Midbrain (tissue), 1 donor: ENCODE results near the gene KIFC1.

Experiments used
- DNase-seq: peaks from one replicate; lab custom pipeline; 2025; lab: John Stamatoyannopoulos, UW

KIFC1 gene

DNA sequence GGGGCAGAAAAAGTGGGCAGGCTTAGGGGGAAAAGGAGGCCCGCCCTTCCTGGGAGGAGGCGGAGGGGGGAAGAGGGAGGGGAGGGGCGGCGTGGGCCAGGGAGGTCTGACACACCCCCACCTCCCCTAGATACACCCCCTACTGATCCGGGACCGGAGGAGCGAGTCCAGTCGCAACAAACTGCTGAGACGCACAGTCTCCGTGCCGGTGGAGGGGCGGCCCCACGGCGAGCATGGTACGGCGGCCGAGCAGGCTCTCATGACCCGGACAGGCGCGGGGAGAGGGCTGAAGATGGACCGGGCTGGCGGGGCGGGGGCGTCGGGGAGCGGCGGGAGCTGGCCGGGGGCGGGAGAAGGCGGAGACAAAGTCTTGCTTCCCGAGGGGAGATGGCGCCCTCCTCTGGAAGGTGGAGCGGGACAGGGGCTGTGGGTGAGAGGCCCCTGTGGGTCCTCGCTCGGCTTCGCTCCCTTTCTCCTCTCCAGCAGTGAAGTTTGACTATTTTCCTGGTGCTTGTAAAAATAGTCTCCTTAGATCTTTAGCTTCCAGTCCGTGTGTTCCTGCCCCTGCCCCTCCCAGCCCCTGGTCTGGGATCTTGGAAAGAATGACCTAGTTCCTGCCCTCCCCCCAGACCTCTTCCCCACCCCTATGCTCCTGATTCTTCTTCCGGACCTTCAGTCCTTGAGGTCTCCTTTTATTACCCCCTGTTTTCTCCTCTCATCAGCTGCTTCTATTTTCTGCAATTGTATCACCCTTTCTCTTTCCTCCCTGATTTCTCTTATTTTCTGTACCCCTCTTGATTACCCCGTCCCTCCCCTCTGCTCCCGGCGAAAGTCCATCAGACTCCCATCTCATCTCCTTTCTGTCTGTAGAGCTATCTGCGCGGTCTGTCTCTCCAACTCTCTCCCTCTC lies 34.3 kb downstream of the KIFC1 start:
- peak; percentile 68 for DNase-seq

DNA sequence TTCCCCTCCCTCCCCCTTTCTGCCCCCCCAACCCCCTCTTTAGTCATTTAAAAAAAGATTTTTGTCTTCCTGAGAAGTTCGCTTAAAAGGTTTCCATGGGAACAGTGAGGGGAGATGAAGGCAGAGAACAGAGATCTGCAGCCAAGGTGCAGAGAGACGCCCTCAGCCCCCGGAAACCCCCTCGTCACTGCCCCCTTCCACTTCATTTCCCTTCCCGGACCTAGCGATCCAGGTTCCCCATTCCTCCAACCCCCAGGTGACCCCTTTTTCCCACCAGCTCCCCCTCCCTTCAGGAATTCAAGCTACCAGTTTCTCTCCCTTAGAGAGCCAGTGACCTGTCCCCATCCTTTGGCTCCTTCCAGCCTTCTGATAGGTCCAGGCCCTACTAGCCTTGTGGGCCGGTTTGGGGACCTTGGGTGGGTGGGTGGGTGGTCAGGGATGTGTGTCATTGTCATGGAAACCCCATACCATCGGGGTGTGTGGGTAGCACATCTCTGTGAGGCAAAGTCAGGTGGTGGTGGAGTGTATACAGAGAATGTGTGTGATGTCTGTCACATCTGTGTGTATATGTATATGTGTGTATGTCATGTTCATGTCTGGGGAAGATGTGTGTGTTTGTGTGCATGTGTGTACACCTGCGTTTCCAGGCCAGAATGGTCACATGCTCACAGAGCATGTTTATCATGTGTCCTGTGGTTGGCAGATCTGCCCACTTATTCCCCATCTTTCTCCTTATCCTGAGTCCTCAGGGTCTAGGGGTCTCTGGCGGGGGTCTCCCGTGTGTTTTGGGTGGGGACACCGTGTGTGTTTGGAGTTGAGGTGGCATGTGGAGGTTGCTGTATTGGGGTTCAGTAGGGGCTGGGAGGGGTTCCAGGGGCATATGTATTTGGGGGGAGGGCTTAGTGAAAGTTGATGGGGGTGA lies 35.2 kb downstream of the KIFC1 start:
- DNase-seq = peak; percentile 8

DNA sequence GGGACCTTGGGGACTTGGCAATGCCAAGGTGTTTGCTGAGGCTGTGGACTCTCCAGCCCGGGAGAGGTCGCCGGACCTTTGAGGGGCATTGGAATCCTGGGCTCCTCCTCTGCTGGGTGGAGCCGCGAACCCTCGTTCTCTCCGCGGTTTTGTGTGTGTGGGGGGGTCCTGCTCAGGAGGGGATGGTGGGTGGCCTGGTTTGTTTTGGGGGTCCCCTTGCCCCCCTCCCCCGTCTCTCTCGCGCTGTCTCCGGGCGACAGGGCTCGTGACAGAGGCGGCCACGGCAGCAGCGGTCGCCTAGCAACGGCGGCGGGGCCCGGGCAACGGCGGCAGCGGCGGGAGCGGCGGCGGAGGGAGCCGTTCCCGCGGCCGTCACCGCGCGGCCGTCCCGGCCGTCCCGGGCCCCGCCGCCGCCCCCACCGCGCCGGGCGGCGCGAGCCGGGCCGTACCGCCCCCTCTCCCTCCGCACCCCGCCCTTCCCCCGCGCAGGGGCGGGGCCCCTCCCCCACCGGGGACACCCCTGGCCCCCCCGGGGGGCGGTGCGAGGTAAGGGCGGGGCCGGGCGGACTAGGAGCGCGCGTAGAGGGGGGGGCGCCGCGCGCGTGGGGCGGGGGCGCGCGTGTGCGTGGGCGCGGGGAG lies 36.1 kb downstream of the KIFC1 start:
- DNase-seq = peak; percentile 45

DNA sequence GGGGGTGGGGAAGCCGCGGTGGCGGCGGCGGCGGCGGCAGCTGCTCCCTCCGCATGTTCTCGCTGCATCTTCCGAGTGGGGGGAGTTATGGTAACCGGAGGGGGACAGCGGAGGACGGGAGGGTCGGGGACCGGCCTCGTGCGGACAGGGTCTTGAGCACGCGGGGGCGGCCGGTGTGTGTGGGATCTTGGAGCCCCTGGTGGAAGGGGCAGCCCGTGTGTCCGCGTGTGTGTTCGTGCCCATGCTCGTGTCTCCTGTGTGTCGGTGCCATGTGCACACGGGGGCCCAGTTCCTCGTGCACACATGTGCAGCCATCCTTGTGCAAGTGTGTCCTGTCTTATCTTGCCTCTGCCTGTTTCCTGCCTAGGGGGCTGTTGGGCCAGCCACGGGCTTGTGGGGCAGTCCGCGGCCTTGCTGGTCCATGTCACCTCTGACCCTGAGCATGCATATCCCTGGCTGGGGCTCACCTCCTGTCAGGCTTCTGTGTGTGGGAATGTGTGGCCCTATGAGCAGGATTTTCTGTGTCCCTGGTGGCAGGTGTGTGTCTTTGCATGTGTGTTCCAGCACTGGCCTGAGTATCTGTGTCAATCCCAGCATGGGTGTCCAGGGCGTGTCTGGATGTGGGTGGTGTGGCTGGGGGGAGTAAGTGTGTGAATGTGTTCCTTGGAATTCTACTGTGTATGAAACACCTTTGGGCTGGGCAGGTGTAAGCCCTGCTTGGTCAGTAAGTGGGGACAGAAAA lies 36.8 kb downstream of the KIFC1 start:
- DNase-seq = peak; percentile 40

DNA sequence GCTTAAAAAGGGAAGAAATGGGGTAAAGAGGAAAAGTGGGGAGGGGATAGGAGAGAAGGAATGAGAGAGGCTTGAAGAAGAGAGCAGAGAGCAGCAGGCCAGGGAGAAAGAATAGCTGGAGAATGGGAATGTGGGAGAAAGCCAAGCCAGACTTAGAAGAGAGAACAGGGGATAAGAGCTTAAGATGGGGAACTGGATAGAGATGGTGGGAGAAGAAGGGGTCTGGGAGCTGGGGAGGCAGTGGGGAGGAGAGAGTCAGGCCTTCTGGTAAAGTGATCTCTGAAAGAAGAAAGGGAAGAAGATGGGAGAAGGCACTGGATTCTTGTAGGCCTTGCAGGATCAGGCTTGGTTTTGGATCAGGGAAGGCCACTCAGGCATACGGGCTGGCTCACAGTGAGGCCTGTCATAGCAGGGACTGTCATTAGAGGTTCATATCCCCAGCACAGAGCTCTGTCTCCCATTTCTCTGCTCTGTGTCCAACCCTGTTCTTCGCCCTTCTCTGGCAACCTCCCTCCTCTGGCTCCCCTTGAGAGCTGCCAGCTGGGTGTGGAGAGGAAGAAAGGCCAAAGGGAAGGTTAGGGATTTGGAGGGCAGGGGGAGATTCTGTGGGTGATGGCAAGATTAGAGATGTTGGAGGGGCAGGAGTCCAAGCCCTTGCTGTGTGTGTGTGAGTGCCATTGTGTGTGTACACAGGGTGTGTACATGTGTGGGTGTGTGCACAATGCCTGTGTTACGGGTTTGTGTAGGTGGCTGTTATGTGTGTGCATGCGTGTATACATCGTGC lies 37.5 kb downstream of the KIFC1 start:
- no peak for DNase-seq

DNA sequence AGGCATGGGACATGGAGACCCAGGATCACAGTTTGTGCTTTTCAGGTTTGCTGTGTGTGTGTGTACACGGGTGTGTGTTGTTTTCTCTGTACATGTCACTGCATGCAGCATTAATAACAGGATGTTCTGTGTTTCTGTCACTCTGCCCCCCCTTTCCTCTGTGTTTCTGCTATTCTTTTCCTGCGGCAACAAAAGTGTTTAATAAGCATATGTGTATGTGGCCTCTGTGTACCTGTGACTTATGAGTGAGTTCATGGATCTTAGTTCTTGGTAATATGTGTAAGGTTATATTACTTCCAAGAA lies 38.1 kb downstream of the KIFC1 start:
- DNase-seq = no peak

DNA sequence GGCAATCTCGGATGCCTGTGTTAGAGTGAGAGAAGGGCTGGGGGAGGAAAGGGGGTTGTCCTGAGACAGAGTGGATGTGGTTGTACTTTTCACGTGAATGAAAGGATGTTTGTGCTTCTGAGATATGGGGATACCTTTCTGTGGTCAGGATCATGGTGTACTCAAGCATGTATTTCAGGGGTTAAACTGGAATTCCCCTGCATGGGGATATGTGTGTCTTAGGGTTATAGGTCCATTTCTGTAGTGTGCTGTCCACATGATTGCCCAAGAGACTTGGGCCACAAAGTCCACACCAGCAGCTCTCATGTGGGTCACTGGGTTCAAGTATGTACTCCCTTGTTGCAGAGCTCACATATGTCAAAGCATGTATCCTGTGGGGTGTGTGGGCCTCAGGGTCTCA lies 38.7 kb downstream of the KIFC1 start:
- no peak for DNase-seq

DNA sequence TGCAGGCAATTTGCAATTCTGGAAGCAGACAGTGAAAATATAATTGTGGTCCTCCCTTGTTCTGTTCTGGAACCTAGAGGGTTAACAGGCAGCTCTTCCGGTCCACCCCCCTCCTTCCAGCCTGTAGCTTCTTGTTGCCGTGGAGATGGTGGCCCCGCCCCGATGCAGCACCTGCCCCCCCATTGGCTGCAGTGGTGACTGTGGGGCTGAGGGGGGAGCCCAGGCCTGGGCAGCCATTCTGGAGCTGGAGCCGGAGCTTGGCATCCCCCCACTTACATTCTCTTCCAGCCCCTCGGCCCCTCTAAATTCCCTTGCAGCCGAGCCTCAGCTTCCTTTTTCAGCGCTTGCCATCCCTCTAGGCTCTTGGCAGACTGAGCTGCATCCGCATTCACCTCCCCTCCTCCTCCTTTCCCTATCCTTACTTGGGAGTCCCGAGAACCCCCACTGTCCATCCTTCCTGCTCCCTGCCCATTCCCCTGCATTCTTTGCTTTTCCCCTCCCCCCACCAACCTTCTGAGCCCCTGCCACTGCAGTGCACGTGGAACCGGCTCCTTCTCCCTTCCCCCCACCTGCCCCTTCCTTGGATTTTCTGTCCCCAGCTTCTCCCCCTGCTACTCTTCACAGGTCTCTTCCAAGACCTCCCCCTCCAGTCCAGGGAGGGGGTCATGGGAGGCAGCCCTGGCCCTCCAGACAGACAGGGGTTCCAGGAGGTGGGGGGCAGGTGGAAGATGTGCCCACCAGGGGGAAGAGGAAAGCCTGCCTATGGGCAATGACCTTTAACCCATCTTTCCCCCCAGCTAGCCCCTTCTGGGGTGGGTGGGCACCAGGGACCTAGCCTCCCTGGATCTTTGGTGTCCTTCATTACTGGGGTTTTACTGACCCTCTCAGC lies 39.6 kb downstream of the KIFC1 start:
- DNase-seq = peak; percentile 78

DNA sequence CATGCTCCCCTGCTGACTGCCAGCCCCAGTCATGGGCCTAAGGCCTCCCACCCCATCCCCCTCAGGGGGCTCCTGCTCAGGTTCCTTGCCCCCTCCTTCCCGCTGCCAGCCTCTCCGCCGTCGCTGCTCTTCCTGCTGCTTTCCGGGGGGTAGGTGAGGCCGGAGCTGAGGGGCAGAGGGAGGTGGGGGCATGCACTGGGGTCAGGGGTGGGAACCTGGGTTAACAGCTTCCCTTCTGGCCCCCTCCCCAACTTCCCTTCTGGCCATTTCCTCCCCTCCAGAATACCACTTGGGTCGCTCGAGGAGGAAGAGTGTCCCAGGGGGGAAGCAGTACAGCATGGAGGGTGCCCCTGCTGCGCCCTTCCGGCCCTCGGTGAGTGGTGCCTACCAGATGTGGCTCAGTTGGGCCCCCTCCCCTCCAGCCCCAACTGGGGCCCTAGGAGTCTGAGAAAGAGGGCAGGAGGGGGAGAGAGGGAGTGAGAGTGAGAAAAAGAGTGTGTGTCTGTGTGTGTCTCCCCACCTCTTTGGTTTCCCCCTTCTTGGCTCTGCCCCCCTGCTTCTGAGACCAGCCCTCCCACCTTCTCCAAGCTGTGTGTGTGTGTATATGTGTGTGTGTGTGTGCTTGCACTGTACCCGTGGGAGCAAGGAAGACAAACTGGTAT lies 40.4 kb downstream of the KIFC1 start:
- no peak for DNase-seq

DNA sequence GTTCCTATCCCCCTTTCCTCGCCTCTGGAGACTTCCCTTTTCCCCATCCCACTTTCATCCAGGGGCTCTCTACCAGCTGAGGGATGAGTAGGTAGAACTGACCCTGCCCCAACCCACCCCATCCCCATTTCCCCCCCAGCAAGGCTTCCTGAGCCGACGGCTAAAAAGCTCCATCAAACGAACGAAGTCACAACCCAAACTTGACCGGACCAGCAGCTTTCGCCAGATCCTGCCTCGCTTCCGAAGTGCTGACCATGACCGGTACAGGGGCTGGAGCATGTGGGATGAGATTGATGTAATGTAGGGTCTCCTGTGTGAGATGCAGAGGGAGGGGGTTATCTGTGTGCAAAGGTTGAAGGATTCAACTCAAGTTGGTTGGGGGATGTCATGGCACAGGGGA lies 40.9 kb downstream of the KIFC1 start:
- no peak for DNase-seq

DNA sequence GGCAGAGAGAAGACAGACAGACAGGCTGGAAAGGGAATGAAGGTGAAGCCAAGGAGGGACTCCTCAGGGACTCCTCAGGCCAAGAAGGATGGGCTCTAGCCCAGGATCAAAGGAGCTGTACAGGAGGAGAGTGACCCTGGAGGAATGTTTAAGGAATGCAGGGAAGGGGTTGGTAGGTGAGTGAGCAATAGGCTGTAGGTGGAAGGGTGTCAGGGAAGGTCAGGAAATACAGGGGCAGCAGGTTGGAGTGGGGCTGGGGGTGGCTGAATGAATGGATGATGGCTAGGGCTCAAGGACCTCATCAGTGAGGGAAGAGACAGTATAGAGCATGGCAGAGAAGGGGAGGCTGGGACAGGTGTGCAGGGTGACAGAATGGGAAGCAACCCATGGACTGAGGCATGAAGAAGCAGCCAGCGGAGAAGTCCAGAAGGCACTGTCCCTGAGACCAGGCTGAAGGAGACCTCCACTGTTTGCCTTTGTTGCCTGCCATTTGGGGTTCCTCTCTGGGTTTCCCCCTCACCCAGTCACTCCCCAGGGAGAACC lies 41.4 kb downstream of the KIFC1 start:
- DNase-seq = no peak

DNA sequence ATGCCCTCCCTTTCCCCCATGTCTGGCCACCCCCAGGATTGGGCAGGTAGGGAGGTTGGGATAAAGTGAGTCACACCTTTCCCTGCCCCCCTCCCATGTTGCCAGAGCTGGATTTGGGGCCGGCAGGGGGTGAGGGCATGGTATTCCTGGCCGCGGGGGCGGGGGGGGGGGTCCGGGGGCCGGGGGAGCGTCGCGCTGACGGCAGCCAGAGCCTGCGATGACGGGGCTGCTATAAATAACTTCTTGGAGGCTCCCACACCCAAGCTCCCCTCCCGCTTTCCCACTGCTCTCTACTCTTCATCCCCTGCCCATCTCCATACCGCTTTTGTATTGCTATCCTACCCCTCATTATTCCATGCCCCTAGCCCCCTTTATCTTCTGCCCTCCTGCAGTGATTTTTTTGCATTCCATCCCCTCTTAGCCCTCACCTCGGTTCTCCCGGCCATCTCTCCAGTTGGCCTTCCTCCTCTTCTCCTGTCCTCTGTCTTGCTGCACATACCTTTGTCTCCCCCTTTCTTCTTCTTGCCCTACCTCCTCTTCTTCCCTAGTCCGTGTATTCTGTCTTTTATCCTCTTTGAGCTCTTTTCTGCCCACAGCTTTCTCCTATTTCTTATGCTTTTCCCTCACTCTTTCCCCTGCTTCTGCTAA lies 42.0 kb downstream of the KIFC1 start:
- DNase-seq = no peak

DNA sequence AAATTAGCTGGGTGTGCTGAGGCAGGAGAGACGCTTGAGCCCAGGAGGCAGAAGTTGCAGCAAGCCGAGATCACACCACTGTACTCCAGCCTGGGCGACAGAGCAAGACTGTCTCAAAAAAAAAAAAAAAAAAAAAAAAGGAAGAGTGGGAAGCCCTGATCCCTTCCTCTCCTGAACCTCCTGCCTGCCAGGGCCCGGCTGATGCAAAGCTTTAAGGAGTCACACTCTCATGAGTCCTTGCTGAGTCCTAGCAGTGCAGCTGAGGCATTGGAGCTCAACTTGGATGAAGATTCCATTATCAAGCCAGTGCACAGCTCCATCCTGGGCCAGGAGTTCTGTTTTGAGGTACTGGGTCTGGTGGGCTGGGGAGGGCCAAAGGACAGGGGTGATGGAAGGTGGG lies 43.3 kb downstream of the KIFC1 start:
- no peak for DNase-seq

DNA sequence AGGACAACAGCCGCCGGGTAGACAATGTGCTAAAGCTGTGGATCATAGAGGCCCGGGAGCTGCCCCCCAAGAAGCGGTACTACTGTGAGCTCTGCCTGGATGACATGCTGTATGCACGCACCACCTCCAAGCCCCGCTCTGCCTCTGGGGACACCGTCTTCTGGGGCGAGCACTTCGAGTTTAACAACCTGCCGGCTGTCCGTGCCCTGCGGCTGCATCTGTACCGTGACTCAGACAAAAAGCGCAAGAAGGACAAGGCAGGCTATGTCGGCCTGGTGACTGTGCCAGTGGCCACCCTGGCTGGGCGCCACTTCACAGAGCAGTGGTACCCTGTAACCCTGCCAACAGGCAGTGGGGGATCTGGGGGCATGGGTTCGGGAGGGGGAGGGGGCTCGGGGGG lies 46.0 kb downstream of the KIFC1 start:
- no peak for DNase-seq

DNA sequence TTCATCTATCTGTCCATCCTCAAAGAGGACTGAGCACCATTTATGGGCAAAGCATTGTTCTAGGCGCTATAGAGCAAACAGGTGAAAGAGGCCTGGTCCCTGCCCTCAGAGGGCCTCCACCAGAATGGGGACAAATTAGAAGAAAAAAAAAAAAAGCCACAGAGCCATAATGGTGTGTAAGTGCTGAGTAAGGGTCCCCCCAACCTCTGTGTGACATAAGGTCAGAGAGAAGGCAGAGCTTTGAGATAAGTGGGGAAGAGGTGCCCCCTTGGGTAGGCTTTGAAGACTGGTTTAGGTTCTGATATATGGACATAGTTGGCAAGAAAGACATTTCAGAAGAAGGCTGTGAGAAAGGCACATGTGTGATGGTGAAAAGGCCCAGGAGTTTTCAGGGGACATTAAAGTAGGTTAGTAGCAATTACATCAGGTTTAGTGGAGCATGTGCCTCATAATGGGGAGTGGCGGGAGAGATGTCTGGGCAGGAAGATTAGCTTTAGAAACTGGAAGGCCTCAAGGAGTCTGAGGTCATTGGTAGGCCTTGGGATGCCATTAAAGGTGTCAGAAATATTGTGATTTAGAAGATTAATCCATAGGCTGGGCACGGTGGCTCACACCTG lies 47.5 kb downstream of the KIFC1 start:
- DNase-seq = no peak

DNA sequence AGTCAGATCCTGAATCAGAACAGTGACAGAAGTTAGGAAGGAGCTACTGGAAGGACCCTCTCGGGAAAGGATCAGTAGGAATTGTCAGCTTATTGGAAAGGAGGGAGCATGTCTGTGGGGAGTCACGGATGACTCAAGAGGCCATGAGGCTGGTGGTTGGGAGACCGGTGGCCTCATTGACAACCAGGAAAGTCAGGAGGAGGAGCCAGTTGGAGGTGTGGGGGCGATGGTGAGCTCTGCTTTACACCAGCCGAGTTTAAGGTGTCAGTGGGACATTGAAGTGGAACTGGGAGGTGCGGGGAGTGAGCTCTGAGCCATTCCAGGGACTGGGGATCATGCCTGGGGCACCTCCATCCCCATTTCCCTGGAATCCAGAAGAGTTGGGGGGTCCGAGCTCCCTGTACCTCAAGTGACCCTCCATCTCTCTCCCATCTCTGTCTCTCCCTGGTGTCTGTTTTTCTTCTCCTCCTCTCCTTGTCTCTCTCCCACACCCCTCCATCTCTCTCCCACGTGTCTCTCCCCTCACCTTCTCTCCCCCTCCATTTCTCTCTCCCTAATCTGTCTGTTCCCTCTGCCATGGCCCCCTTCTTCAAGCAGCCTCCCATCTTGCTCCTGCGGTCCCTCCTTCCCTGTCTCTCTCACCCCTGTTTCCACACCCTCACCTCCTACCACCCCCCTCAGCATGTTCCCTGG lies 48.5 kb downstream of the KIFC1 start:
- DNase-seq = no peak

DNA sequence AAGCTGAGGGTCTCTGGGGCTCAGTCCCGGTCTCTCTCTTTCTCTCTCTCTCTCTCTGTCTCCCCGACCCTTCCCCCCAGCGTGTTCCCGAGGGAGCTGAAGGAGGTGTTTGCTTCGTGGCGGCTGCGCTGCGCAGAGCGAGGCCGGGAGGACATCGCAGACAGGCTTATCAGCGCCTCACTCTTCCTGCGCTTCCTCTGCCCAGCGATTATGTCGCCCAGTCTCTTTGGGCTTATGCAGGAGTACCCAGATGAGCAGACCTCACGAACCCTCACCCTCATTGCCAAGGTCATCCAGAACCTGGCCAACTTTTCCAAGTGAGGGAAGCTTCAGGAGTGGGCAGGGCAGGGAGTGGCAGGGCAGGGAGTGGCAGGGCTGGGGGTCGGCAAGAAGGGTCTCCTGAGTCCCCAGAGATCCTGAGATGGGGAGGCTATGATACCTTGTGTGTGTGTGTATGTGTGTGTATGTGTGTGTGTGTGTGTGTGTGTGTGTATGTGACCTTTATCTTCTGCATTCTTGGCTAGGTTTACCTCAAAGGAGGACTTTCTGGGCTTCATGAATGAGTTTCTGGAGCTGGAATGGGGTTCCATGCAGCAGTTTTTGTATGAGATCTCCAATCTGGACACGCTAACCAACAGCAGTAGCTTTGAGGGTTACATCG lies 49.2 kb downstream of the KIFC1 start:
- no peak for DNase-seq
